Fibroblast of mammary gland (primary cell): Measurements from ENCODE around the gene BNIP5.

Experiments used
- DNase-seq: peaks from one replicate; pipeline ENCODE4 v3.0.0-alpha.2; 2010; ENCODE audit warnings: low read depth
- H3K4me3 ChIP-seq: 2 replicates; pipeline ENCODE4 v1.5.1; 2011; ENCODE audit warnings: low read depth, mild to moderate bottlenecking, low read length, moderate library complexity; ENCODE audit not compliant: control insufficient read depth
- TF ChIP-seq, protein P1 (sequence below): conservative IDR thresholded peaks from 2 replicates; pipeline ENCODE4 v1.5.1; 2011; ENCODE audit warnings: low read depth, low read length, inconsistent platforms; ENCODE audit not compliant: control insufficient read depth, insufficient read depth

Gene BNIP5

DNA sequence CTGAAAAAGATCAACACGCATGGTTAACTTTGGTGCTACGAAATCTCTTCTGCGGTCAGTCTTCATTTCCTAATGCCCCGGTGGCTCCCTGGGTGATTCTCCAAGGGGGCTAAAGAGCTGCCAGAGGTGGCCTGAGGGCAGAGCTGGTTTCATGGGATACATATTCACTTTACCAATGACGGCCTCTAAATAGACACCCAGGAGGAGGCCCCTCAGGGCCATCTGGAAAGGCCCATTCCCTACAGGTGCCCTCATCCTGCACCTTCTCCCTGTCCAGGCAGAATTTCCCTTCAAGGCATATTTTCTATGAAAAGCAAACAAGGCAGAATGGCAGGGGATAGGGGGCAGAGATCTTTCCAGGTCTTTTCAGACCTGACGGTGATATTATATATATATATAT, 12.5 kb downstream of the BNIP5 start:
- no peak for DNase-seq
- TF ChIP-seq, protein P1, sequence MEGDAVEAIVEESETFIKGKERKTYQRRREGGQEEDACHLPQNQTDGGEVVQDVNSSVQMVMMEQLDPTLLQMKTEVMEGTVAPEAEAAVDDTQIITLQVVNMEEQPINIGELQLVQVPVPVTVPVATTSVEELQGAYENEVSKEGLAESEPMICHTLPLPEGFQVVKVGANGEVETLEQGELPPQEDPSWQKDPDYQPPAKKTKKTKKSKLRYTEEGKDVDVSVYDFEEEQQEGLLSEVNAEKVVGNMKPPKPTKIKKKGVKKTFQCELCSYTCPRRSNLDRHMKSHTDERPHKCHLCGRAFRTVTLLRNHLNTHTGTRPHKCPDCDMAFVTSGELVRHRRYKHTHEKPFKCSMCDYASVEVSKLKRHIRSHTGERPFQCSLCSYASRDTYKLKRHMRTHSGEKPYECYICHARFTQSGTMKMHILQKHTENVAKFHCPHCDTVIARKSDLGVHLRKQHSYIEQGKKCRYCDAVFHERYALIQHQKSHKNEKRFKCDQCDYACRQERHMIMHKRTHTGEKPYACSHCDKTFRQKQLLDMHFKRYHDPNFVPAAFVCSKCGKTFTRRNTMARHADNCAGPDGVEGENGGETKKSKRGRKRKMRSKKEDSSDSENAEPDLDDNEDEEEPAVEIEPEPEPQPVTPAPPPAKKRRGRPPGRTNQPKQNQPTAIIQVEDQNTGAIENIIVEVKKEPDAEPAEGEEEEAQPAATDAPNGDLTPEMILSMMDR = no peak
- H3K4me3 ChIP-seq = no peak overlapping the region

DNA sequence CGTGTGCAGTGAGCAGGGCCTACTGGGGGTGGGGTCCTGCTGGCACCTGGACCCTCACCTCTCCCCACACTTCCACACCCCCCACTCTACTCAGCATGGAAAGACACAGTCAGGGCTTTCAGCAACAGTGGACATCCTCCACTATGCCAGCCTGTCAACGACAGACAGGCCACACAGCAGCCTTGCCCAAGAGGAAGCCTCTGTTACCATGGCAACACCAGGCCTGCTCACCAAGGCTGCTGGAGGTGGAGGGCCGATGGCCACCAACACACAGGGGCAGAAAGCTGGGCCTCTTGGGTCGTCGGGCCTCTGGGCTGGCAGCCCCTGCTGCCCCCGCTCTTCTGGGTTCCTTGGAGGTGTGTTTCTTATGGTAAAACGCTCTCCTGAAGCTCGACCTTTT, 13.6 kb downstream of the BNIP5 start:
- H3K4me3 ChIP-seq = no peak overlapping the region
- TF ChIP-seq, protein P1 = no peak
- no peak for DNase-seq

DNA sequence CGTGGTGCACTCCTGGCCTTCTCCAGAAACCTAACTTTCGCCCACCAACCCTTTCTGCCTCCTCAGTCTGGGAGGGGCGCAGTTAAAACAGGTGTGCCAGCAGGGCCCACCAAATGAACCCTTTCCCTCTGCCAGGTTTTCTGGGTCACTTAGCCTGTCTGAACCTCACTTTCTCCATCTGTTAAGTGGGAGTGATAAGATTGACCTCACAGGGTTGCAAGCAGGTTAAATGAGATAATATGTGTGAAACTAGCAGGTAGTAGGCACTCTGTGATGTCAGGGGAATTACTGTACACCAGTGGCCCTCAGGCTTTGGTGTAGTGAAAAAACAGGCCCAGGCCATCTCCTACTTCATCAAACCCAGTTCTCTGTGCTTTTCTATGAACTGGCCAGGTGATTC, 14.1 kb downstream of the BNIP5 start:
- TF ChIP-seq, protein P1 = no peak
- no peak for DNase-seq
- H3K4me3 ChIP-seq = no peak overlapping the region

DNA sequence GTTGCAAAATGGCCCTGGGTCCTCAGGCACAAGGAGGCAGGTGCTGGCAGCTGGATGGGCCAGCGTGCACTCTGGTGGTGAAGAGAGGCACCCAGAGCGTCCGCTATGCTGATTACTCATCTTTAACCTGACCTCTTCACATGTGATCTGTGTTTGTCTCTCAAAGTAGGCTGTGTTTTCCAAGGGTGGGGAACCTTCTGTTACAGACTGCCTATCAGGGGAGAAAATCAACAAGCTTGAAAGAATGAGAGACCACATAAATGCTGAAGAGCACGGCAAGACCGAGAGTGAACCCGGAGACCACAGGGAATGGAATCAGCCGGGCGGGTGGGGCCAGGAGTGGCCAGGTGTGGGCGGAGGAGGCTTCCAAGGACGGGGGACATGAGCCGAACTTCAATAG, 16.2 kb downstream of the BNIP5 start:
- TF ChIP-seq, protein P1 = no peak
- DNase-seq = no peak
- no peak overlapping the region for H3K4me3 ChIP-seq

DNA sequence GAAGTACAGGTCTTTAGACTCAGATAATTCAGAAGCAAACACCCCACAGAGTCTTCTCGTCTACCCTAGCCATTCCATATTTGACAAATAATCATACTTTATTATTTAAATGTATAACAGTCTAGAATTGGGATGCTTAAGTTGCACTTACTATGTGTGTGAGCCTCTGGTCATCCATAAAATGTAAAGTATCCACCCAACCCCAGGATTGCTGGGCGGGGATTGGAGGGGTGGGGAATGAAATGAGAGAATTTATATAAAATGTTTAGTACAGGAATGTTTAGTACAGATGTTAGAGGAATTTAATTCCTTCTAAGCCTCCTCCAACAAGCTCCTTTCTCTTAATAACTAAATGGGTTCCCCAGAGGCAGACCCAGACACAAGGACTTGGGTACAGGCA, 16.9 kb downstream of the BNIP5 start:
- TF ChIP-seq, protein P1 = no peak
- no peak overlapping the region for H3K4me3 ChIP-seq
- no peak for DNase-seq

DNA sequence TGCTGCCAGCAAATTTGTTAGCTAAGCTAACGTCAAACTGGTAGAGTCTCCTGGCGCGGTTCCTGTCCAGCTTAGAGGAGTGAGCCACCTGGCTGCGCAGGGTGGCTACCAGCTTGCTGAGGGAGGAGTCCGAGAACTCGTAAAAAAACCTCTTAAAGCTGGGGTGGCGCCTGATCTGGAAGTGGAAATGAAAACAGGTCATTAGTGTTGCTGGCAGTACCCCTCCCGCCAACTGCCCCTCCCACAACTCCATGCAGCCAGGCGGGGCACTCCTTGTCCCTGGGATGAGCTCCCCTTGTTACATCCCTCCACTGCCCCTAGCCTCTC, 17.3 kb downstream of the BNIP5 start:
- no peak overlapping the region for H3K4me3 ChIP-seq
- TF ChIP-seq, protein P1 = no peak
- no peak for DNase-seq

DNA sequence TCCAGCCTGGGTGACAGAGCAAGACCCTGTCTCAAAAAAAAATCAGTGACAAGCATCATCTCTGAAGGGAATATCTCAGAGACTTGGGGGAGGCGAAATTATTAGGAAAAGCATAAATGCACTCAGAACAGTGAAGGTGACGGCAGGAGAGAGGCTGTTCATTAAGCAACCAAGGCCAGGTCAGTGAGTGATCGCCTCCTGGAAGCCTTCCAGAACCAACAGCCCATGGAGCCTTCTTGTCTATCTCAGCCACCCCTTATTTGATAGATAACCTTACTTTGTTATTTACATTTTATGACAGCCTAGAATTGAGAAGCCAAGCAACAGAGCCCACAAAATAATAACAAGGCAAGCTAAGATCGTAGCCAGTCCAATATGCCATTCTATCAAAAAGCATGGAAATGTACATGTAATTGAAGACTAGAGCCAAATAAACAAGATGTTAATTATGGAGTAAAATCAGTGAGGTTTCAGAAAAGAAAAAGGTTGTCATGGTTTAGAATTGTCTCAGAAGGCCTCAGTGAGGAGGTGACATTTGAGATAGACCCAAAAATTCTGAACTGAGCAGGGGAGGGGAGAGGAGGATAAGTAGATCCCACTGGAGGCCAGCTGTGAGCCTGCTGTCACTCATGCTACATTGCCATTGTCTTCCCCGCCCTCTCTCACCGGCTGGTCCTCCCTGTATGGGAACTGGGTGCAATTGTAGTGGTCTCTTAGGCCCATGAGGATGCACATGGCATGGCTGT, 17.8 kb downstream of the BNIP5 start:
- no peak for DNase-seq
- TF ChIP-seq, protein P1 = no peak
- H3K4me3 ChIP-seq = no peak overlapping the region
